HG03520 (cell line): ENCODE data around the gene SMG6.
"Not testable (repeated sequence)": the region's sequence is repeated elsewhere in the genome, so short reads cannot be mapped to it uniquely, and the experiment has no call there.

ENCODE experiments used
- ATAC-seq: cut with Tn5 transposase; IDR thresholded peaks from one replicate; pipeline ENCODE4 v1.9.1; 2021; ENCODE audit warnings: mild to moderate bottlenecking, moderate library complexity; ENCODE audit not compliant: unreplicated experiment

The SMG6 gene

DNA sequence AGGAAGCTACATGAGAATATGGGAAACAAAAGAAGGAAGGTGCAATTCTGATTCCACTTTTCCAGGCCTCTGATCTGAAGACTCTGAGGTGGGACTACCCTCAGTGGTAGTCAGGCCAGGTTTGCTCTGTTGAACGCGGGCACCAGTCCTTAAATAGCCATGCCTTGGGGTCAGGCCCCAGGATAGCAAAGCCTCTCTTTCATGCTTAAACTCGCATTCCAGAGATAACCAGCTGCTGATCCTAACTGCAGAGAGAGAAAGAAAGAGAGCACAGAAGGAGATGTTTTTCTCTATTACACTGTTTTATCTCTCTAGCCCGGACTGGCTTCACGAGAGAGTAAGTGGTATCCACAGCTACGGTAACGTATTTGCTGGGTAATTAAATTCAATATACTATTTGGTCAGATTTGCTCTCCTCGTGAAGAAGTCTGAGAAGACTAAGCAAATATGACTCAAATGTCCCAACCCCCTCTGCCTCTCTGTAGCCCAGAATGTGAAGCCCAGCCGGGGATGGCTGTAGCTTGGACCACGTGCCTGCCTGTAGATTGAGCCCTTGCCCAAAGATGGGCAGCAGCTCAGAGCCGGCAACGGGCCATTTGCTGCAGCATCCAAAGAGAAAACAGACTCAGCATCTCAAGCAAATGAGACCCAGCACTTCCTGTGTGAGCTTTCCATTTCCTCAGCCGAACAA lies 122.2 kb downstream of the SMG6 start:
- ATAC-seq: no peak

- no peak for ATAC-seq
These were observed 122.8 kb downstream of the SMG6 start for GRCh38 chr17:2180768-2181167.

DNA sequence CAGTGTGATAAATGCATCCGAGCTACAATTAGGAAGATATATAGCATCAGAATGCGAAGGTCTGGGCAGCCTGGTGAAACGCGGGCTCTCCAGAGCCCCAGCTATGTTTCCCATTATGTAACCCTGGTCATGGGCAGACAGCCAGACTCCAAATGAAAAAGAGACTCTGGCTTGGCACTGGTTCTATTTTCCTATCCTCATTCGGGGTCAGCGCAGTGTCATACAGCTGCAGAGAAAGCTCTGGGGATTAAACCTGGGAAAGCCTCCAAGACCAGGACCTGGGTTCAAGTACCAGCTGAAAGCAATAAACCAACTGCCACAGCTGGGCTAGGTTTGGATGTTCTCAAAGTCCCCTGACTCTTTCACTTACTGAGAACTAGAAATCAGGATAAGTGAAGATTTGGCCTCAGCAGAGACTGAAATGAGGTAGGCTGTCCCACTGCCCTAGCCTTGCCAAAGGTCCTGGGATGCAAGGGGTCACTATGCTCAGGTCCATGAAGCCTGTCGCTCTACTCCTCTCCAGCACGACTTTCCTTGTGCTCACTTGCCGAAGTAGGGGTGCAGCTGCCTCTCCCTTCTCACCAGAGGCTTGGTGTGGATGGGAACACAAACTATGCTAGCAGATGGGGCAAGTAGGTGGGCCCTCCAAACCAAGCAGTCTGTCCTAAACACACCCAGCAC lies 123.8 kb downstream of the SMG6 start:
- ATAC-seq: no peak

DNA sequence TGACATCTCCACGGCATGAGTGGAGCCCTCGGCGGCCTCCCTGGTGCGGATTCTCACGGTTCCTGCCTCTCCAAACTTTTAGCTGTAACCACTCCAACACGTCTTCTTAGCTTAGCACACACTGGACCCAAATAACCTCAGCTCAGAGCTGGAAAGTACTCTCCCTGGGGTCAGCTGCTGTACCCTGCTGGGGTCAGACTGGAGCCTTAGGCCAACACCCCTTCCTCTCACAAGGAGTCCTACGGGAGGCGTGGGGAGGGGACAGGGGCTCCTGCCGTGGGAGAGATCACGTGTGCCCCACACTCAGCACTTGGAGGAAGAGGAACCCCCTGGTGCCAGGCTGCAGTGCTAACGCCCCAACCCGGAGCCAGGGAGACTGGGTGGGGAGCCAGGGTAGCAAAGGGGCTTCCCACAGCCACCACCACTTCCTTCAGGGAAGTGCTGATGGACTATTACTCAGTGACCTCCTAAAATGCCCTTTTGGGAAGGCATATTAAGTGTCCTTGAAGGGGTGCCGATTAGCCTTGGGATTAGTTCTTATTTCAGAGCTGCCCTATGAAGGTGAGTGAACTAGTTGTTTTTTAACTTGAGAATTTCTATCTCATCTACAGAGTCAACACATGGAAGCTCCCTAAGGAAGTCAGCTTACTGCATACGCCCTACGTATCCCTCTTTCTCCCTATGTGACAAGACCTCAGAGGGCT lies 124.6 kb downstream of the SMG6 start:
- no peak for ATAC-seq

DNA sequence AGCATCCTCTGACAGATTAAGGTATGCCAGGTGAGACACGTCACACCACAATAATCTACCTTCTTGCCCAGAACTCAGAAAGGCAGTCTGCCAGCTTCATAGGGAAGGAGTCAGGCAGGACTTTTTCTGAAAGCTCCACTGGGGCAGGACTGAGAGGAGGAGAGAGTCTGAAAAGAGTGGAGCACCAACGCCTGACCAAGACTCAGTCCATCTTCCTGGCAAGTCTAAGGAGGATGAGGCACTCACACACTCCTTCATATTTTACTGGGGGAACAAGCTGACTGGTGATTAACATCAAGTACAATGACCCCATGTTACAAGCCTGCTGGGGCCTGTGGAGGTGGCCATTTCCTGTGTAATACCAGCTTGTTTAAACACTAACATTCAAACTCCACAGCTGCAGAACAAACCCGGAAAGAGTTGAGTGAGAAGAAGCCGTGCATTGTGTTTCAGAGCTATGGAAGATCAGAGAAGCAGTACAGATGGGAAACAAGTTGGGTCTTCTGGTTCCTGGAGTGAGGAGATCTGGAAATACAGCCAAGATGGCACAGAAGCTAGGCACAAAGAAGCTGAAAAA lies 126.3 kb downstream of the SMG6 start:
- ATAC-seq: no peak

GRCh38 chr17:2176499-2177169 lies 127.0 kb downstream of the SMG6 start:
- no peak for ATAC-seq

GRCh38 chr17:2175294-2175628 lies 128.3 kb downstream of the SMG6 start:
- no peak for ATAC-seq

- no peak for ATAC-seq
These were observed 128.9 kb downstream of the SMG6 start for GRCh38 chr17:2174468-2175293.

DNA sequence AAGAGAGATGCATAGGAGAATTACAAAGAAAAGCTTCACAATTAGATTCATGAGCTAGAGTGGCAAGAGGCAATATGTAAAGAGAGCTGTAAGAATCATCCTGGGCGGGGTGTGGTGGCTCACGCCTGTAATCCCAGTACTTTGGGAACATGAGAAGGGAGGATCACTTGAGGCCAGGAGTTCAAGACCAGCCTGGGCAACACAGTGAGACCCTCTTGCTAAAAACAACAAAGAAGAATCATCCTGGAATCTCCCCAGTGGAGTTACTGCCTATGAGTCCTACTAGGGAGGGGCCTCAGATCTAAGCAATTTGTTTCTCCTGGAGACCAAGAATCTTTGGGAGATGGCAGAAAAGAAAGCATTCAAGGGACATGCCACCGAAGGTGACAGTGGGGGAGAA lies 129.6 kb downstream of the SMG6 start:
- no peak for ATAC-seq

GRCh38 chr17:2172999-2173398 lies 130.6 kb downstream of the SMG6 start:
- no peak for ATAC-seq

GRCh38 chr17:2172077-2172851 lies 131.3 kb downstream of the SMG6 start:
- ATAC-seq: no peak

GRCh38 chr17:2171702-2172076 lies 131.9 kb downstream of the SMG6 start:
- no peak for ATAC-seq

GRCh38 chr17:2170023-2170422 lies 133.6 kb downstream of the SMG6 start:
- no peak for ATAC-seq

DNA sequence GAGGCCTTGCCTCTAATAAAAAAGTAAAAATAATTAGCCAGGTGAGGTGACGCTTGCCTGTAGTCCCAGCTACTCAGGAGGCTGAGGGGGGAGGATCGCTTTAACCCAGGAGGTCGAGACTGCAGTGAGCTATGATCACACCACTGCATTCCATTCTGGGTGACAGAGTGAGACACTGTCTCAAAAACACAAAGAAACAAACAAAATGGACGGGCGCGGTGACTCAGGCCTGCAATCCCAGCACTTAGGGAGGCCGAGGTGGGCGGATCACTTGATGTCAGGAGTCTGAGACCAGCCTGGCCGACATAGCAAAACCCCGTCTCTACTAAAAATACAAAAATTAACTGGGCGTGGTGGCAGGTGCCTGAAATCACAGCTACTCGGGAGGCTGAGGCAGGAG lies 137.9 kb downstream of the SMG6 start:
- not testable (repeated sequence) for ATAC-seq

DNA sequence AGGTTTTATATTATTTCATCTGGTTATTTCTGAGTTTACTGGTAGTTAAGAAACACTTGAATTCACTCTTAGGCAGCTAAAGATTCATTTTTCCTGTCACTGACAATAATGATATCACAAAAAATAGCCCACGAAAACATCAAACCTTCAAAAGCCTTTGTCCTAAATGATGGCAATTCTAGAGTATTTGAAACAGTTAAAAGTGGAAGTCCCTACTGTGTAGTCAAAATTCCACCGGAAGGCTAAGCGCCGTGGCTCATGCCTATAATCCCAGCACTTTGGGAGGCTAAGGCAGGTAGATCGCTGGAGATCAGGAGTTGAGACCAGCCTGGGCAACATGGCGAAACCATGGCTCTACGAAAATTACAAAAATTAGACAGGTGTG lies 145.2 kb downstream of the SMG6 start:
- no peak for ATAC-seq

DNA sequence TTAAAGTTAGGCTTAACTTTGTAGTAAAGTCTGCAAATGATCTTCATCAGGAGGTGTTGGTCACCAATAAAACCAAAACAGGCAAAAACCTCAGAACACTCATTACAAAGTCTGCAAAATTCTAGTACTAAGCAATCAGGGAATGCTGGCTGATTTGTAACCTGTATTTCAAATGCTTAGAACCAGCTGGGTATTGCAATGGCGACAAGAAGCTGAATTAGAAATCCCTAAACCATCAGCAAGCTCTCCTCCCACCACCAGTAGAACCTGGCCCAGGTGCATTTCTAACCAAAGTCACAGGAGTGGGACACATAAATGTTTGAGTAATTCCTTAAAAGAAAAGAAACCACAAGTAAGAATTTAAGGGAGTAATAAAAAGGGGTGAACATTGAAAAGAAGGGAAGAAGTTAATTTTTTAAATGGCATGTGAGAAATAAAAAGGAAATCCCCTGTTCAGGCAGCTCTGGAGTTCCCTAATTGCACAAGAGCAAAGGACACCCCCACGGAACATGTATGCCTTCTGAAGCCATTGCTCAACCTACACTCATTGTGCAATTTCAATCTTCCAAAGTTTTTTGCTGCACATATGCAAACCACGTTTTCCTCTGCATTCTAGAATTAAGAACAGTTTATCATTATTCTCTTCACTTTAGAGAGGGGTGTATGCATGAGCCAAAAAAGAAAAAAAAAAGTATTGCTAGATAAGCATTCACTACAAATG lies 145.8 kb downstream of the SMG6 start:
- no peak for ATAC-seq

DNA sequence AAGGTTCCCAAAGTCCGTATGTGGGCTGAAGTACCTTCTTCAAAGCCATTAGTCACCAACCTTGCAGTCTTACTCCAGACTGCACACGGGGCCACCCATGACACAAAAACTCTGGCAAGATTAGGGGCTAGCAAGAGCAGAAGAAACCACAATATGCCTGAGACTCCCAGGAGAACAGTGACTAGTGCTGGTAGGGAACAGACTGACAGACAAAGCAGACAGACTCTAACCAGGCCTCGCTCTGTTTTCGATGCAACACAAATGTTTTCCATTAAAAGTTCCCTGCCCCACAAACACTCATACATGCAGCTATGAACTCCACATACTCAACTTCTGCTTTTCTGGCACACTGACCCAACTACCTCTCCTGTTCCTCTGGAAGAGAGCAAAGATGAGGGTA lies 146.5 kb downstream of the SMG6 start:
- ATAC-seq: no peak

DNA sequence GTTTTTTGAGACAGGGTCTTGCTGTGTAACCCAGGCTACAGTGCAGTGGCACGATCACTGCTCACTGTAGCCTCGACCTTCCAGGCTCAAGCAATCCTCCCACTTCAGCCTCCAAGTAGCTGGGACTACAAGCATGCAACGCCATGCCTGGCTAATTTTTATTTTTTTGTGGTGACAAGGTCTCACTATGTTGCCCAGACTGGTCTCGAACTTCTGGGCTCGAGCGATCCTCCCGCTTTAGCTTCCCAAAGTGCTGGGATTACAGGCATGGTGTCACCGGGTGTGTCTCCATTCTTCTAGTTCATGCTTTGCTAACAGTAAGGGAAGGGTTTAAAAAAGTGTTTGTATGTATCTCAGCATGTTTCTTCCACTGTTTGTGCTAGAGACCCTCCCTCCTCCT lies 146.9 kb downstream of the SMG6 start:
- ATAC-seq: no peak

GRCh38 chr17:2155573-2155972 lies 148.0 kb downstream of the SMG6 start:
- ATAC-seq: no peak
